GM20431 (cell line): ENCODE measurements around the gene ARL15.

Experiments
- in situ Hi-C: fragments of 300-500 bp; cut with MseI, MboI; formaldehyde crosslinking; loops from one replicate; pipeline ENCODE4 v1.15.0; 2020; ENCODE audit warnings: low sequenced_read_pairs; ENCODE audit not compliant: unreplicated experiment

The ARL15 gene

GRCh38 chr5:53971551-53971950 is 338.8 kb downstream of the ARL15 start:
- in situ Hi-C loops, result no loop called here

DNA sequence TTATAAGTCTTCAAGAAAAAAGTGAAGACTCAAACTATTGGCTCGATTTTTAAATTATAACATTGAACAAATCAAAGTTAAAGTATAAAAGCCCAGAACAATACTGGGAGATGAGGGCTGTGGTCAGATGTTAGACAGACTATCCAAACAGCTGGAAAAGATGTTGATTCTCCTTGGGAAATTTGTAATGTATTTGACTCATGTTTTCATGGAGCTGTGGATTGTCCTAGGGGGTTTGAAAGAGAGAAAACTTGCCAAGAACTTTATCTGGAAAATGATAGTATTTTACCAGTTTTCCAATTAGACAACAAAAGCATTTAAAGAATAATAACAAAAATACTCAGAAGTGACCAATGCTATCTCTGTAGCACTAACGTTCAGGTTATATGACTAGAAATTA is 339.2 kb downstream of the ARL15 start:
- in situ Hi-C loops, result no loop called here

GRCh38 chr5:53970475-53970874 is 339.9 kb downstream of the ARL15 start:
- in situ Hi-C loops, result no loop called here

DNA sequence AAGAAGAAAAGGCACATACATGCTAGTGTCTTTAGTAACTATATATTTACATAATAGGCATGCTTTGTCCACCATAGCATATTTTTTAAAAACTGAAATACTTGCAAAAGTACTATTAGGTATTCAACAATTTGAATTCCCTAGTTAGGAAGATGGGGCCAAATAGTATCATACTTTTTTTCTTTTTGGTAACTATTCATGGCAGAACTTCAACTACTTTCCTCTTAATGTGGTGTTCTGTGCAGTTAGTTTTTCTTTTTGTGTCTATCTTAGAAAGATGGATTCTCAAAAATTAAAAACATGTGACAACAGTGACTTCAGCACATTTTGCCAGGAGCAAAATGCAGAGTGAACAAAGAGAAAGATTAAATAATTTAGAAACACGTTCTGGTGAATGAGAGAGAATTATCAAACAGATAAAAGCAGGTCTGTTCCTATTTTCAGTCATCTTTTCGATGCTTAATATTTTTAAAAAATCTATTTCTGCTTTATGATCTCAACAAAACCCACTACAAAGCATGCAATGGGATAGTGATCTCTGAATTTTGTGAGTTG is 341.1 kb downstream of the ARL15 start:
- in situ Hi-C loops, result no loop called here

GRCh38 chr5:53965459-53965858 is 344.9 kb downstream of the ARL15 start:
- in situ Hi-C loops, result no loop called here

- in situ Hi-C loops, result no loop called here
These were observed 346.4 kb downstream of the ARL15 start for GRCh38 chr5:53963958-53964357.

- in situ Hi-C loops, result no loop called here
These were observed 348.1 kb downstream of the ARL15 start for GRCh38 chr5:53962306-53962705.

DNA sequence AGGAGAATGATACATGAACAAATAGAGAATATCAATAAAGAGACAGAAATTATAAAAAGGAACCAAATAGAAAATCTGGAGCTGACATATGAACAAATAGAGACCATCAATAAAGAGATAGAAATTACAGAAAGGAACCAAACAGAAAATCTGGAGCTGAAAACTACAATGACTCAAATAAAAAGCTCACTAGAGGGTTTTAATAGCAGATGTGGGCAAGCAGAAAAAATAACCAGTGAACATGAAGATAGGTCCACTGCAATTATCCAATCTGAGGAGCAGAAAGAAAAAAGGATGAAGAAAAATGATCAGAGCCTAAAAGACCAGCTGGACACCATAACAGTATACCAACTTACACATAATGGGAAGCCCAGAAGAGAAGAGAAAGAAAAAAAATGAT is 353.7 kb downstream of the ARL15 start:
- in situ Hi-C loops, result no loop called here

- in situ Hi-C loops, result no loop called here
These were observed 354.2 kb downstream of the ARL15 start for GRCh38 chr5:53956196-53956595.

DNA sequence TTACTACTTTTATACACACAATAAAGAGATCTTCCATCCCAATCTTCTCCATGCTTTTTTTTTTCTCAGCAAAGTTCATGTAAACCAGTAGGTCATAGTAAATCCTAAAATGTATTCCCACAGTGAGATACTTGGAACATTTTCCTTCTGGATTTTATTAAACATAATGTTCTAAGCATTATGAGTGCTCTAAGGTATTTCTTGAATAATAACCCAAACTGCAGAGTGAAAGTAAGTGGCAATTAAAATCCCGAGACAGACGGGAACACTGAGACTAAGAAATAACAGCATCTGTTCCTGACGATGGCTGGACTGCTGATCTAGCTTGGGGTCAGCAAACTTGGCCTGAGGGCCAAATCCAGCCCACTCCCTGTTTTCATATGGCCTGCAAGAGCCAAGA is 359.8 kb downstream of the ARL15 start:
- in situ Hi-C loops, result no loop called here

GRCh38 chr5:53948598-53948997 is 361.8 kb downstream of the ARL15 start:
- in situ Hi-C loops, result no loop called here

- in situ Hi-C loops, result no loop called here
These were observed 363.8 kb downstream of the ARL15 start for GRCh38 chr5:53946405-53947100.

- in situ Hi-C loops, result no loop called here
These were observed 365.4 kb downstream of the ARL15 start for GRCh38 chr5:53944981-53945380.

- in situ Hi-C loops, result no loop called here
These were observed 366.4 kb downstream of the ARL15 start for GRCh38 chr5:53943938-53944337.

DNA sequence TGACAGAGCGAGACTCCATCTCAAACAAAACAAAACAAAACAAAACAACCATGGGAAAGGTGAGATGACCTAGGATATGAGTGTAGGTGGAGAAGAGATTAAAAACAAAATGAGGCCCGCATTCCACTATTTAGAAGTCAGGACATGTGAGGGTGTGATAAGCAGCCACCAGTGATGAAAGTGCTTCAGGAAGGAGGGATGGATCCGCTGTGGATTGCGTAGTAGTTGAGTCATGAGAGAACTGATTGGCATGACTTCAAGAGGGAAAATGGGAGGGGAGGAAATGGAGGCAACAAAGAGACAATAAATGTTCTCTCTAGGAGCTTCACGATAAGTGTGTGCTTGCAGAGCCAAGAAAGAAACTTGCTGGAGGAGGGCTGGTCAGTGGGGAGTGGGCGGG is 367.6 kb downstream of the ARL15 start:
- in situ Hi-C loops, result no loop called here

DNA sequence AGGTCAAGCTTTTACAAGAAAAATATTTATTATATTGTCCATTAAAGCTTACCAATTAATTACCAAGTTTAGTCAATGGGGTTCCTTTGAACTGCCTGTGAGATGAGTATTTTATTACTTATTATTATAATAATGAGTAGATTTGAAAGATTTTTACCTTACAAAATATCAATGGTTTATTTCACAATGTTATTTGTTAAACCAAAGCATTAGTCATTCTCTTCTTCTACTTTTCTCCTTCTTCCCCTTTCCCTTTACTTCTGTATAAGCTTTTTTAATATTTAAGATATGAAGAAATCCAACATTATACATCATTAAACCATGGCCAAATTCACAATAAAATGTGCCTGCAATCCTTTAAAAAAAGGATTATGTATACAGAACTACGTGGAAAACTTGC is 369.5 kb downstream of the ARL15 start:
- in situ Hi-C loops, result no loop called here

DNA sequence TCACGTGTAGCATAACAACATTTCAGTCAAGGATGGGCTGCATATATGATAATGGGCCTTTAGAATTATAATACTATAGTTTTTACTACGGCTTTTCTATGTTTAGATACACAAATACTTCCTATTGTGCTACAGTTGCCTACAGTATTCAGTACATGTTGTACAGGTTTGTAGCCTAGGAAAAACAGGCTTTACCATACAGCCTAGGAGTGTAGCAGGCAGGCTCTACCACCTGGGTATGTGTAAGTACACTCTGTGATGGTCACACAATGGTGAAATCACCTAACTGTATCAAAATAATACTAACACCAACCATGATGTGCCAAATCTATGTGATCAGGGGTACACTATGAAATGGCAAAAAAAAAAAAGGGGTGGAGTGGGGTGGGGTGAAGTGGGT is 372.9 kb downstream of the ARL15 start:
- in situ Hi-C loops, result no loop called here

- in situ Hi-C loops, result no loop called here
These were observed 373.7 kb downstream of the ARL15 start for GRCh38 chr5:53936481-53937352.

GRCh38 chr5:53934151-53934820 is 376.1 kb downstream of the ARL15 start:
- in situ Hi-C loops, result no loop called here

DNA sequence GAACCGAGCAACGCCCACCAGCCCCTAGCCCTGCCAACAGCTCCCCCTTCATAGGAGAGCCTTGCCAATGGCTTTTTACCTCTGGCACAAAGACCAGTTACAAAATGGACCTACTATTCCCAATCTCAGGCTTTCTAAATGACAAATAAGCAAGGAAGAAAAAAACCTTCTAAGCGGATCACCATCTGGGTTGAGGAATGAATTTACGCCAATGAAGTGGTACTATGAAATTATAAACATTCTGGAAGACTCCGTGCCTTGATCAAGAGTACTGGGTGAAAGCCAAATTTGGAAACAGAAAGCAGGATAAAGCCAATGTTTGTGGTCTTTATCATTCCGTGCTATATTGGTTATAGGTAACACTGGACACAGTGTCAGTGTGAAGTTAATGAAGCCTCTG is 378.0 kb downstream of the ARL15 start:
- in situ Hi-C loops, result no loop called here

DNA sequence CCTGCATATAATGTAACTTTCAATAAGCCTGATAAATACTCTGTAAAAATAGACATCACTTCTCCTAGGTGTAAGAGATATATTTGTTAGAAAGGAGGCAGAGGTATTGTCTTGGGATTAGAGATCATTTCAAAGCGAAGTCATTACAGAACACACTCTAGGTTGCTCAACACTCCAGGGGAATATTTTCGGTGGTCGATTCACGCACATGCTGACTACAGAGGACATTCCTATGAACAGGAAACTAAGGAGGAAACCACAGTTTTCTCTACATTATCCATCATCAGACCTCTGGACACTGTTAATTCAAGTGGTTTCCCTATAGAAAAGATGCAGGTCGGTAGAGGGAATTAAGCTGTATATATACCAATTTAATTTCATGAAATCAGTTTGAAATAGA is 379.9 kb downstream of the ARL15 start:
- in situ Hi-C loops, result no loop called here
